ENCODE data around the gene SHROOM3. TPM values are rescaled to one million over a fixed set of nuclear protein-coding genes. Genes with fewer than 3 reads are reported as not detected.
A peak's percentile ranks its signal among the peaks of the same experiment; 100 is the strongest.

The SHROOM3 gene
- total RNA-seq, 6 experiments from 2014 or later, result 15.2 to 35.8 (median 29.9) TPM

DNA sequence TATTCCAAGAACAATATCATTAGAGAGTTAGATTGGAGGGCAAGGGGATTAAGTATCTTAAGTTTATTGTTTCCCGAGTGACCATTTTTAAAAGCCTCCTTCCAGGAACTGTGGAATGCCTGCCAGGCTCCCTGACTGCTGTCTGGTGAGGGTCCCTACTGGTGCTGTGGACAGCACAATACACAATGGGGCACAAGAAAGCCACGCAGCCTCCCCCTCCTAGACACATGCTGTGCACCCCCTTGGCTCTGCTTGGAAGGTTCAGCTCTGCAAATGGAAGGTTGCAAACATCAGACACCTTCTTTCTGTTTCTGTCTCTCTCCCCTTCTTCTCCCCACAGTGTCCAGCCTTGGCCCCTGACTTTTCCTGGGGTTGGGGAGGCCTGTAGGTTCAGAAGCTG, 153.2 kb downstream of the SHROOM3 start:
- no peak overlapping the region for H3K27ac ChIP-seq

DNA sequence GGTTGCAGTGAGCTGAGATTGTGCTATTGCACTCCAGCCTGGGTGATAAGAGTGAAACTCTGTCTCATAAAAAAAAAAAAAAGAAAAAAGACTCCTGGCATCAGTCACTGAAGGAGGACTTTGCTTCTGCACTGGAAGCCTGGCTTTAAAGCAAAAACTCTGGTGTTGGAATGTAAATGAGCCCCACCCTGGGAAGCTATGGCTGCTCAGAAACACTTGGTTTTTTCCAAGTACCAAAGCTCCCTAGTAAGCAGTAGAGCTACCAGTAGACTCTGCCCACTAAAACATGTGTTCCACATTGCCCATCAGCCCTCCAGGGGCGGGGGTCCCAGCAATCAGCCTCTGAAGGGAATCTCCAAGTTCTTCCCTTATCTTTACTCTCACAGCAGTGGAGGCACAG, 154.4 kb downstream of the SHROOM3 start:
- DNase-seq (no peak), ATAC-seq (no peak)
- Histone ChIP-seq H3K27me3 (no peaks in the 10 kb centered on the region), H3K36me3 (no peaks in the 10 kb centered on the region), H3K9me3 (no peaks in the 10 kb centered on the region), H3K27ac (peak overlapping the region in 1 of 3 donors; percentile 8), H3K4me1 (peaks cover 0 to 9% (median 1%) of the 10 kb centered on the region in 4 donors), H3K4me3 (no peak overlapping the region)
- 0% methylated on average over 1 of the region's 1 CpG for WGBS (ENCODE audit: insufficient coverage, low coverage, low lambda C conversion rate, missing lambda C conversion rate)
- intact Hi-C loops (cut with DNase I), result no loop called here
- TF ChIP-seq POLR2A (IDR thresholded peaks at IDR 0.05), result no peak
- TF ChIP-seq, protein P1, sequence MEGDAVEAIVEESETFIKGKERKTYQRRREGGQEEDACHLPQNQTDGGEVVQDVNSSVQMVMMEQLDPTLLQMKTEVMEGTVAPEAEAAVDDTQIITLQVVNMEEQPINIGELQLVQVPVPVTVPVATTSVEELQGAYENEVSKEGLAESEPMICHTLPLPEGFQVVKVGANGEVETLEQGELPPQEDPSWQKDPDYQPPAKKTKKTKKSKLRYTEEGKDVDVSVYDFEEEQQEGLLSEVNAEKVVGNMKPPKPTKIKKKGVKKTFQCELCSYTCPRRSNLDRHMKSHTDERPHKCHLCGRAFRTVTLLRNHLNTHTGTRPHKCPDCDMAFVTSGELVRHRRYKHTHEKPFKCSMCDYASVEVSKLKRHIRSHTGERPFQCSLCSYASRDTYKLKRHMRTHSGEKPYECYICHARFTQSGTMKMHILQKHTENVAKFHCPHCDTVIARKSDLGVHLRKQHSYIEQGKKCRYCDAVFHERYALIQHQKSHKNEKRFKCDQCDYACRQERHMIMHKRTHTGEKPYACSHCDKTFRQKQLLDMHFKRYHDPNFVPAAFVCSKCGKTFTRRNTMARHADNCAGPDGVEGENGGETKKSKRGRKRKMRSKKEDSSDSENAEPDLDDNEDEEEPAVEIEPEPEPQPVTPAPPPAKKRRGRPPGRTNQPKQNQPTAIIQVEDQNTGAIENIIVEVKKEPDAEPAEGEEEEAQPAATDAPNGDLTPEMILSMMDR (IDR thresholded peaks at IDR 0.05), result no peak

More for the DNA sequence above, 153.2 kb downstream of the SHROOM3 start:
- no peak for TF ChIP-seq POLR2A (IDR thresholded peaks at IDR 0.05)
- TF ChIP-seq, protein P1 (IDR thresholded peaks at IDR 0.05), result no peak
- H3K27me3 ChIP-seq, result no peaks in the 10 kb centered on the region
- H3K36me3 ChIP-seq, result no peaks in the 10 kb centered on the region
- DNase-seq (no peak), ATAC-seq (no peak)
- no peaks in the 10 kb centered on the region for H3K9me3 ChIP-seq
- H3K4me3 ChIP-seq, result no peak overlapping the region
- peaks cover 0 to 9% (median 1%) of the 10 kb centered on the region in 4 donors for H3K4me1 ChIP-seq
- WGBS (ENCODE audit: insufficient coverage, low coverage, low lambda C conversion rate, missing lambda C conversion rate), result 100% methylated on average over 1 of the region's 2 CpGs
- intact Hi-C loops (cut with DNase I), result no loop called here

DNA sequence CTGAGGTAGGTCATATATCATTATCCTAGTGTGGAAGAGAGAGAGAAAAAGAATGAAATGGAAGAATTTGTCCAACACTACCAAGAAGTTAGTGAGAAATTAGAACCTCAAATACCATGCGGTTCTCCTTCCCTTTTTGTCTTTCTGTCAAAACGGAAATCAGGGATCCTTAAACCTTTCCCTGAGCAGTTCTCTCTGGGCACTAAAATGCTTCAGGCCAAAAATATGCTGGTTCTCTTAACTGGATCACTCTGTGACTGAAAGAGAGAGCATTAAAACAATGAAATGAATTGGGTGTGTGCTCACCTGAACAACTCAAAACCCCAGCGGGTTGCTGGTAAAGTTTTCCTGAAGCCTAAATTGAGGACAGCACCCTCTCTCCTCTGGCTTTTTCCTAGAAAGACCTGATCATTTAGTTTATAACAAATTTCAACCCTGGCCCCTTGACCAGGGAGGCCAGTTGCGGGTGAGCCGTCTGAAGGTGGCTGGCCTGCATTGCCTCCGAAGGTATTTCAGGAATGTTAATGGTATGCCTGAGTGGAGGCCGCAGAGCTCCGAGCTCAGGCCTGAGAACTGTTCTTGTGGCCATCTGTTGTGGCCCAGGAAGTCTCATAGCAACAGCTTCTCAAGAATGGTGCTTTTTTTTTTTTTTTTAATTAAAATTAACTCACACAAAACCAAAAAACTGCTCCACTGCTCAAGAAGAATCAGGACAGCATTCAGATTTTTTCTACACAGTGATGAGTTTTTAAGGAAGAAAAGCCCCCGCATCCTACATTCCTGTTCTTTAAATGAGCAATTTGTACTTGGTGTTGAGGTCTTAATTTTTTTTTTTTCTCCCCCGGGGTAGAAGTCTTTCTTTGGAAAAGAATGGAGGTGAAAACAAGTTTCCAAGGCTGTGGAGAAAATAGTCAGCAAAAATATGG, 155.1 kb downstream of the SHROOM3 start:
- Histone ChIP-seq H3K36me3 (no peaks in the 10 kb centered on the region), H3K27me3 (no peaks in the 10 kb centered on the region), H3K27ac (peak overlapping the region in 1 of 3 donors; percentile 8), H3K9me3 (no peaks in the 10 kb centered on the region), H3K4me3 (no peak overlapping the region), H3K4me1 (peaks cover 0 to 9% (median 1%) of the 10 kb centered on the region in 4 donors)
- DNase-seq, result no peak
- TF ChIP-seq, protein P1 (IDR thresholded peaks at IDR 0.05), result no peak
- no peak for TF ChIP-seq POLR2A (IDR thresholded peaks at IDR 0.05)
- peak in 1 of 4 donors; percentile 45 for ATAC-seq
- 62% methylated on average over 10 of the region's 10 CpGs for WGBS (ENCODE audit: insufficient coverage, low coverage, low lambda C conversion rate, missing lambda C conversion rate)
- intact Hi-C loops (cut with DNase I), result no loop called here

DNA sequence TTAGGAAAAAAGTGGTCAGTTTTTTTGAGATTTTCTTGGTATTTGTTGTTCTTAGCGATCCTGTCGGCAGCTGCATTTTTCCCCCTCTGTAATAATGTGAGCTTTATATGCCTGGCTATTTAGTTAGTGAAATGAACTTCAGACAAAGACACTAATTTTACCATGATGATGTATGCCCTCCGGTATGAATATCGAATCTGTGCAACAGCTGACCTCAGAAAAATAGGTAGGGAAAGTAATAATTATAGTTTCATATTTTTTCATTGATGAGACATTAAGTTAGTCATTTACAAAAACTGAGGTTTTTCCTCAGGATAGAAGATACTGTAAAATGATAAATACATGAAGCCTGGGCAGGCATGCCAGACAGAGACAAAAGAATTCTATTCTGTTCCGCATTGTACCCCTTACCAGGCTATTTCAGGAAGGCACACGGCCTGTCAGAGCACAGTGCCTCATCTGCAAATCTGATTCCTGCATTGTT, 155.8 kb downstream of the SHROOM3 start:
- 64% methylated on average over 6 of the region's 6 CpGs for WGBS (ENCODE audit: insufficient coverage, low coverage, low lambda C conversion rate, missing lambda C conversion rate)
- no peak for TF ChIP-seq POLR2A (IDR thresholded peaks at IDR 0.05)
- TF ChIP-seq, protein P1 (IDR thresholded peaks at IDR 0.05), result no peak
- ATAC-seq (no peak), DNase-seq (no peak)
- Histone ChIP-seq H3K9me3 (no peaks in the 10 kb centered on the region), H3K27ac (peak overlapping the region in 1 of 3 donors; percentile 8), H3K4me1 (peaks cover 0 to 6% (median 1%) of the 10 kb centered on the region in 4 donors), H3K36me3 (no peaks in the 10 kb centered on the region), H3K27me3 (no peaks in the 10 kb centered on the region), H3K4me3 (no peak overlapping the region)
- intact Hi-C loops (cut with DNase I), result no loop called here
